ENCODE results near the gene E4F1.

GRCh38 chr16:2273484-2273883, 50.1 kb downstream of the E4F1 start:
- TF ChIP-seq CTCF (IDR thresholded peaks at IDR 0.05), result no peak
- no peak for TF ChIP-seq POLR2AphosphoS5 (IDR thresholded peaks at IDR 0.05)
- no peak for TF ChIP-seq EP300 (IDR thresholded peaks at IDR 0.05)
- peak in 1 of 4 donors; percentile 46 for TF ChIP-seq POLR2A (IDR thresholded peaks at IDR 0.05)
